Nephron progenitor cell (in vitro differentiated cells): Measurements from ENCODE around the gene TBC1D22B.

Experiments used
- DNase-seq: peaks from one replicate; pipeline ENCODE4 v3.0.0; 2021
- H3K27ac Mint-ChIP-seq: 2 replicates; pipeline ENCODE4 v1.8.0; 2021; ENCODE audit warnings: mild to moderate bottlenecking, moderate library complexity, mixed read lengths
- H3K27me3 Mint-ChIP-seq: 2 replicates; pipeline ENCODE4 v1.8.0; 2021; ENCODE audit warnings: mild to moderate bottlenecking, low read depth, mixed read lengths; ENCODE audit not compliant: poor library complexity
- H3K36me3 Mint-ChIP-seq: 2 replicates; pipeline ENCODE4 v1.8.0; 2021; ENCODE audit warnings: low read depth, mixed read lengths
- H3K4me1 Mint-ChIP-seq: 2 replicates; pipeline ENCODE4 v1.8.0; 2021; ENCODE audit warnings: mixed read lengths
- H3K4me3 Mint-ChIP-seq: 2 replicates; pipeline ENCODE4 v1.8.0; 2021; ENCODE audit warnings: mild to moderate bottlenecking, moderate library complexity, mixed read lengths
- H3K9me3 Mint-ChIP-seq: 2 replicates; pipeline ENCODE4 v1.8.0; 2021; ENCODE audit warnings: mild to moderate bottlenecking, moderate library complexity, mixed read lengths
- CTCF ChIP-seq: fragments of 200-600 bp; sonication (generic); IDR thresholded peaks from 2 replicates; pipeline ENCODE4 v1.5.0; 2021; ENCODE audit warnings: antibody characterized with exemption

The TBC1D22B gene

GRCh38 chr6:37314487-37315156, 57.0 kb downstream of the TBC1D22B start:
- DNase-seq = peak; percentile 36
- no peaks in the 10 kb centered on the region for H3K9me3 Mint-ChIP-seq
- H3K27ac Mint-ChIP-seq = no peak overlapping the region
- peak; percentile 42 for TF ChIP-seq CTCF
- H3K36me3 Mint-ChIP-seq = peaks cover 23% of the 10 kb centered on the region
- peaks cover 7% of the 10 kb centered on the region for H3K4me1 Mint-ChIP-seq
- H3K27me3 Mint-ChIP-seq = peaks cover 2% of the 10 kb centered on the region
- H3K4me3 Mint-ChIP-seq = no peak overlapping the region

- no peaks in the 10 kb centered on the region for H3K9me3 Mint-ChIP-seq
- peaks cover 5% of the 10 kb centered on the region for H3K4me1 Mint-ChIP-seq
- peaks cover 21% of the 10 kb centered on the region for H3K36me3 Mint-ChIP-seq
- TF ChIP-seq CTCF = no peak
- H3K4me3 Mint-ChIP-seq = no peak overlapping the region
- no peak for DNase-seq
- H3K27me3 Mint-ChIP-seq = peaks cover 2% of the 10 kb centered on the region
- H3K27ac Mint-ChIP-seq = no peak overlapping the region
These were observed 57.6 kb downstream of the TBC1D22B start for GRCh38 chr6:37315157-37315515.

GRCh38 chr6:37316071-37316470, 58.5 kb downstream of the TBC1D22B start:
- no peak for TF ChIP-seq CTCF

GRCh38 chr6:37317312-37318038, 59.9 kb downstream of the TBC1D22B start:
- H3K4me3 Mint-ChIP-seq = no peak overlapping the region
- no peak for TF ChIP-seq CTCF
- H3K4me1 Mint-ChIP-seq = peaks cover 5% of the 10 kb centered on the region
- H3K27ac Mint-ChIP-seq = no peak overlapping the region
- H3K9me3 Mint-ChIP-seq = no peaks in the 10 kb centered on the region
- DNase-seq = no peak
- no peaks in the 10 kb centered on the region for H3K27me3 Mint-ChIP-seq
- peaks cover 21% of the 10 kb centered on the region for H3K36me3 Mint-ChIP-seq

More at GRCh38 chr6:37316071-37316470, 58.5 kb downstream of the TBC1D22B start:
- Mint-ChIP-seq H3K27ac (no peak overlapping the region), H3K9me3 (no peaks in the 10 kb centered on the region), H3K4me3 (no peak overlapping the region), H3K4me1 (peaks cover 5% of the 10 kb centered on the region), H3K27me3 (peaks cover 2% of the 10 kb centered on the region), H3K36me3 (peaks cover 21% of the 10 kb centered on the region)
- DNase-seq = no peak

- Mint-ChIP-seq H3K36me3 (peaks cover 7% of the 10 kb centered on the region), H3K27me3 (no peaks in the 10 kb centered on the region), H3K4me1 (peaks cover 5% of the 10 kb centered on the region), H3K27ac (no peak overlapping the region), H3K4me3 (no peak overlapping the region), H3K9me3 (no peaks in the 10 kb centered on the region)
- no peak for DNase-seq
- no peak for TF ChIP-seq CTCF
These were observed 61.6 kb downstream of the TBC1D22B start for GRCh38 chr6:37319156-37319555.
